ENCODE measurements around the gene TNS4.

- TF ChIP-seq, protein P1, sequence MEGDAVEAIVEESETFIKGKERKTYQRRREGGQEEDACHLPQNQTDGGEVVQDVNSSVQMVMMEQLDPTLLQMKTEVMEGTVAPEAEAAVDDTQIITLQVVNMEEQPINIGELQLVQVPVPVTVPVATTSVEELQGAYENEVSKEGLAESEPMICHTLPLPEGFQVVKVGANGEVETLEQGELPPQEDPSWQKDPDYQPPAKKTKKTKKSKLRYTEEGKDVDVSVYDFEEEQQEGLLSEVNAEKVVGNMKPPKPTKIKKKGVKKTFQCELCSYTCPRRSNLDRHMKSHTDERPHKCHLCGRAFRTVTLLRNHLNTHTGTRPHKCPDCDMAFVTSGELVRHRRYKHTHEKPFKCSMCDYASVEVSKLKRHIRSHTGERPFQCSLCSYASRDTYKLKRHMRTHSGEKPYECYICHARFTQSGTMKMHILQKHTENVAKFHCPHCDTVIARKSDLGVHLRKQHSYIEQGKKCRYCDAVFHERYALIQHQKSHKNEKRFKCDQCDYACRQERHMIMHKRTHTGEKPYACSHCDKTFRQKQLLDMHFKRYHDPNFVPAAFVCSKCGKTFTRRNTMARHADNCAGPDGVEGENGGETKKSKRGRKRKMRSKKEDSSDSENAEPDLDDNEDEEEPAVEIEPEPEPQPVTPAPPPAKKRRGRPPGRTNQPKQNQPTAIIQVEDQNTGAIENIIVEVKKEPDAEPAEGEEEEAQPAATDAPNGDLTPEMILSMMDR (IDR thresholded peaks at IDR 0.05; ENCODE audit: insufficient read depth, low read depth, low read length), result no peak
- no peak for TF ChIP-seq EZH2 (IDR thresholded peaks at IDR 0.05; ENCODE audit: insufficient read depth, low read length)
Measured at GRCh38 chr17:40529991-40530390, 28.6 kb upstream of the TNS4 start.

All from astrocyte (in vitro differentiated cells and primary cell).